MM.1S (cell line): Measurements from ENCODE around the gene NDUFAF3.

Source experiments
- CTCF ChIP-seq: fragments of 300-600 bp; sonication (generic); IDR thresholded peaks from 2 replicates; pipeline ENCODE4 v1.5.1; 2016; ENCODE audit warnings: antibody characterized with exemption, low read length, mixed read lengths
- EZH2phosphoT487 ChIP-seq: fragments of 300-600 bp; sonication (generic); IDR thresholded peaks from 2 replicates; pipeline ENCODE4 v1.6.1; 2018; ENCODE audit warnings: antibody characterized with exemption, low read length

- TF ChIP-seq EZH2phosphoT487 (no peak), CTCF (no peak)
Observed at GRCh38 chr3:49057268-49057667, 35.3 kb downstream of the NDUFAF3 start.
